Activated CD4-positive, CD25-positive, alpha-beta regulatory T cell treated with anti-CD3 and anti-CD28 coated beads, Interleukin-2, amount 50 U/mL, for 72 hours (primary cell): Measurements from ENCODE around the gene RERG.
"Not testable (repeated sequence)": the region's sequence is repeated elsewhere in the genome, so short reads cannot be mapped to it uniquely, and the experiment has no call there.

Experiments
- DNase-seq: peaks from one replicate; pipeline ENCODE4 v3.0.0; 2021

RERG gene

DNA sequence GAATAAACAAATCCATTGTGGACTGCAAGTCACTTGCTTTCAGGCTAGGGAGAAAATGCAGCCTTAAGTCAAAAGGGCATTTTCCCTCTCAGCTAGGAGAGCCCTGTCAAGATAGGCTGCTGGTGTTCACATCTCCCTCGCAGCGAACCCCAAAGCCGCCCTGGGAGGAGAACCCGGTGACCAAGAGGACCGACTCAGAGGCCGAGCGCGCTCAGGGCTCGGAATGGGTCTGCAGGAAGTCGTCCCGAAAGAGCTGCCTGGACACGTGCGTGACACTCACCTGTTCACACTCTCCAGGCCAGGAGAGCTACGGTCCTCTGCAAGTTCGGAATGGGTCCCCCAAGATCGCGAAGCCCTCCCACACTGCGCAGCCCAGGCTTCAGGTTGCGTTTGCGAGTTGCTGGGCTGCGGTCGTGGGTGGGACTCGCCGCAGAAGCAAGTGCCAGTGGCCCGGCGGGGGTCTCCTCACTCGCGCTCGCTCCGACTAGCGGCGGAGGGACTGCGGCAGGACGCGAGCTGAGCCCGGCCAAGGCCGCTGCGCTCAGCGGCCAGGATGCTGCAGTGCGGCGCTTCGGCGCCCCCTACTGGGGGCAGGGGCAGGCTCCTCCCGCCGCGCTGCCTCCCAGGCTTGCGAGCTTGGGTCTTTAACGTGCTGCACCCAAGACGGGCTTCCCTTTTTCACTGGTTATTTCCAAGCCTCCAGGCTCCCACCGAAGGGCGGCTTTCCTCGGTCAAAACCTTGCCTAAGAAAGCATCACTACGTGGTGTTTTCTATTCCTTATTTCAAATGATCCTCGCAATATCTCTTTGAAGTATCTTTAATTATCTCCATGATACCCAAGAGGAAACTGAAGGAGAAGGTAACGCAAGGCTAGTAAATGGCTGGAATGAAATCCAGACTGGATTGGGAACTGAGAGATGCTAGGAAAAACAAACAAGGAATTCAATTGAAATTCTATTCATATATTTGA, at the start of gene RERG:
Gene RERG (minus strand): TSS at position 503 of the 971 bp plus-strand sequence. CDS start 3,928 bp downstream, outside the sequence.
- peak; percentile 81 for DNase-seq

GRCh38 chr12:15270591-15270990, 49.4 kb upstream of the RERG start:
- no peak for DNase-seq

DNA sequence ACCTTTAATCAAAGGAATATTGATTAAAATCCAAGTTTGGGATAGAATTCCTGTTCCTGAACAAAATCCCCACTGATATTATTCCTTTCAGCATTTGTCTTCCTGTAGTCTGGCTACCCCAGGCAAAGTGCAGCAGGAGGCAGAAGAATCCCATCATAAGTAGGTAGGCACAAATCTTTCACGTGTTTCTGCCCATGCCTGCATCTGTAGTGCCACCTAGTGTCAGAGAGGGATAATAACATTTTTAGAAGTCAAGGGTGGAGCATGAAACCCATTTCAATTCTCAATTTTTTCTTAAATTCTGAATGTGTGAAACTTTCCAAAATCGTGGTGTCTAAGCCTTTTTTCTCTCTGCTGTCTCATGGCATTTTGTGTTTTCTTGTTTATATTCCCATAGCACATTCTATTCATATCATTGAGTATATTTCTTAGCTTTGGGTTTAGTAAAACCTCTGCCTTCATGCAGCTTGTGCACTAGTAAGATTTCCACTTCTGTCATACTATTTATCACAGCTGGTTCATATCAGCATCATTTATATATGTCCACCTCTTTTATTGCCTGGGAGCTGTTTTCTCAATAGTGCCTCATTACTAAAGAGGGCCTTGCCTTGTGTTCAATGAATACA, 47.8 kb upstream of the RERG start:
- no peak for DNase-seq

DNA sequence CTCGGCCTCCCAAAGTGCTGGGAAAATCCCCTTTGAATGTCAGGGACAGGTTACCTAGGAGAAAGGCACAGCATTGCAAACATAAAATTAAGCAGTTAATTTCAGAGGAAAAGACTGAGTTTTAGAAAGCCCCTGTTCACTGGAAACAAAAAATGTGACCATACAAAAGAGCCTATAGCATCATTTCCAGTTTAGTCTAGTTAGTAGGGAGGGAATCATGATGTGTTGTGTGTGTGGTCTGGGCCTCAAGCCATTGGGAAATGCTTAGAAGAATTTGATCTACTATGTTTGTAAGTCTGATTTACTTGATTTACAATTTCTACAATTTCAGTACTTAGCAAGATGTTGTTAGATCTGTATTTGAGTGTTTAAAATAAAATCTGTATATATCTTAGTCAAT, 47.1 kb upstream of the RERG start:
- no peak for DNase-seq

DNA sequence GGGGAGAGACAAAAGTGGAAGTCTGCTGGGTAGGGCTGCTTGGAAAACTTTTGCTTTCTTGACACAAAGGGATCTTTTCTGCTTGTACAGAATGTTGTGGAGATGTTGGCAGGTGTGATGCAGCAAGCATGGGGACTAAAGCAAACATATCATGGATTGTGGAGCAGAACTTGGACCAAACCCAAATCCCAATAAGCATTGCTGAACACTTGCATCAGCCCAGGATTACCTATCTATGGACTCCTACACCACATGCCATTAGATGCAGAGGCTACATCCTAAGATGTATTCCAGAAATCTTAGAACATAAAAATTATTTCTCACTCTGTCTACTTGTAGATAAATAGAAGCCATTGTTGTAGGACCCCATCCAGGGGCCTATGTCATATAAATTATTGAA, 44.7 kb upstream of the RERG start:
- DNase-seq = no peak

GRCh38 chr12:15256761-15257160, 35.5 kb upstream of the RERG start:
- DNase-seq = no peak

DNA sequence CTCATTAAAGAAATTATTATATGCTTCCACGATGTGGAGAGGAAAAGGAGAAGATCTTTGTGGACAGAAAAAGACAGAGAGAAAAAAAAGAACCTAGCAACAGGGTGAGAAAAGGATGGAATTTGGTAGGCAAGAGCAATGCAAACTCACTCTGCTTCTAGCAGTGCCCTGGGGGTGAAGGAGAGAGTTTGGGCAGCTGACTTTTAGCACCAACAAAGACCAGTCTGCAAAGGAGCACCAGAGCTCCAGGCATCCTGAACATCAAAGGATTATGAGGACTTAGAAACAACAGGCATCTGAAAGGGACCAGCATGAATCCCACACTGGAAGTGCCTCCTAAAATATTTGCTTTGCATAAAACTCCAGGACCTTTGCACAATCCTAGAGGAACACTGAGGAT, 32.8 kb upstream of the RERG start:
- no peak for DNase-seq

DNA sequence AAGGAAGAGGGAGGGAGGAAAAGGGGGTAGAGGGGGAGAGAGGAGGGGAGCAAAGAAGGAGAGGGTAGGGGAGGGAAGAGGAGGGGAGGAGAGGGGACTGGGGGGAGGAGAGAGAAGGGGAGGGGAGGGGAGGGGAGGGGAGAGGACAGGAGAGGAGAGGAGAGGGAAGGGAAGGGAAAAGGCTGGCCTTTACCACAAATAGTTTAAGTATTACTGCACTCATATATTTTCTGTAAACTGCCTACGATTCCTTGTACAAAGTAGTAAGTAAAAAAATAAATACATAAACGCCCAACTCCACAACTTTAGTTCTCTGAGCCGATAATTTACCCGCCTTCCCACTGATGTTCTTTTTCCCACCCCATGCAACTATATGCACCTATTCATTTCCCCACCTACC, 23.7 kb upstream of the RERG start:
- DNase-seq = no peak

DNA sequence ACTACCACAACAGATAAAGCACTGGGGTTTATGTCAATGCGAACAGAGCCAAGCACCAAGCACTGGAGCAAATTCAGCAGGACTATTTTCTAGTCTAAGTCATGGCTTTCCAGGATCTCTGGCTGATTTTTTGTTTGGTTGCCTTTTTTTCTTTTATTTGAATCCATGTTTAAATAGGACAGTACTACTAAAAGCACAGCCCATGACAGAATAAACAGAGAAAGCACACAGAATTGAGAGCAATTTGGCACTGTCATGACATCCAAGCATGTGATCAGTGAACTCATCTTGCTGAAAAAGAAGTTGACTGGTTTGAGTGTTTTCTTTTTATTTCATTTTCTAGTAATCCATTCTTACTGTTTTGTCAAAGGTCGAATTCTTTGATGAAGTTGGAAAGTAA, 23.1 kb upstream of the RERG start:
- no peak for DNase-seq

GRCh38 chr12:15243102-15243501, 21.9 kb upstream of the RERG start:
- no peak for DNase-seq

GRCh38 chr12:15240898-15241297, 19.7 kb upstream of the RERG start:
- no peak for DNase-seq

DNA sequence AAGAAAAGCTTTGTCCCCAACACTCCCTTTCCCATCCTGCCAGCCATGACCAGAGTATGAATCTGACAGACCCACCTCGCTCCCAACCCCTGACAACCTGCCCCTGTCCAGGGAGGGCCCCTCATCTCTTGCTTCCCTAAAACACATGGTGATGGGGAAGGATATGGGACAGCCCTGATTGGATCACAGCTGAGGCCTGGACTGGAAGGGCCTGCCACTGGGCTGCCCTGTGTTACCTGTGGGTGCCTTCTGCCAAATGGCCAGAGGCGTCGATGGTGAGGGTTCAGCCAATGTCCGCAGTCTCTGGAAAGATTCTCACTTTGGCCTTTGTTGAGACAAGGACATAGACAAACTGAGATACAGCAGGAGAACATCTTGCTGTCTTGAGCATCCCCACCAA, 13.3 kb upstream of the RERG start:
- DNase-seq = no peak

DNA sequence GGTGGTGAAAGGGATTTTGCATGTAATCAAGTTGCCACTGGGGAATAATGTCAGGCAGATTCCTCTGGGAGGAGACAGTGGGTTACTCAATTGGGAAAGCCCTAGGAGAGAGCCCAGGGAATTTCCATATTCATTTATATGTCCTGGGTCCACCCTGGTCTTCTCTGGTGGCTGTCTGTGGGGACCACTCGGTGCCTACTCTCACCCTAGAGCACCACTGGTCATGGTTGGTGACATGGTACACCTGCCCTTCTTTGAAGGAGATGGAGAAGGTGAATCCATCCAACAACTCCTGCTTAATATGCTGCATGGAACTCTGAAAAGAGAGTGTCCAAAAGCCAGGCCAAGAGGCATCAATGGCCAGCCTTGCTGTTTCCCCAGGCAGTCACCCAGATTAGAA, 12.8 kb upstream of the RERG start:
- DNase-seq = no peak

- DNase-seq = no peak
Observed at GRCh38 chr12:15232959-15233358, 11.7 kb upstream of the RERG start.

- DNase-seq = no peak
Observed at GRCh38 chr12:15231493-15231892, 10.3 kb upstream of the RERG start.

- DNase-seq = no peak
Observed at GRCh38 chr12:15230751-15231150, 9.5 kb upstream of the RERG start.

DNA sequence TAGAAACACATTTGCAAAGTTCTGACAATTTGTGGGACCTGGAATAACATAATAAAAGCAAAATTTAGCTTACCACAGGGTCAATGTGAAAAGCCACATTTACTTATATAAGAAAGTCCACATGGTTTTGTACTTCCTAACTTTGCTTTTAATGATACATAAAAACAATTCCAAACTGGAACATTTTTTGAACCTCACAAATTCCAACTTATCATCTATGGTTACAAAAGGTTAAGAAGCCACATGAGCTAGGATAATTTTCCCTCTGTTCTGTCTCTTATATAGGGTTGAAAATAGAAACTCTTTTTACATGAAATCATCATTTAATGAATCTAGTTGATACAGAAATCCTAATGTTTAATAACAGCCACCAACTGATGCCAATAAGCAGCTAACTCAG, 8.9 kb upstream of the RERG start:
- DNase-seq = no peak

- DNase-seq = no peak
Observed at GRCh38 chr12:15227004-15227679, 5.9 kb upstream of the RERG start.

GRCh38 chr12:15225863-15226218, 4.6 kb upstream of the RERG start:
- DNase-seq = not testable (repeated sequence)

DNA sequence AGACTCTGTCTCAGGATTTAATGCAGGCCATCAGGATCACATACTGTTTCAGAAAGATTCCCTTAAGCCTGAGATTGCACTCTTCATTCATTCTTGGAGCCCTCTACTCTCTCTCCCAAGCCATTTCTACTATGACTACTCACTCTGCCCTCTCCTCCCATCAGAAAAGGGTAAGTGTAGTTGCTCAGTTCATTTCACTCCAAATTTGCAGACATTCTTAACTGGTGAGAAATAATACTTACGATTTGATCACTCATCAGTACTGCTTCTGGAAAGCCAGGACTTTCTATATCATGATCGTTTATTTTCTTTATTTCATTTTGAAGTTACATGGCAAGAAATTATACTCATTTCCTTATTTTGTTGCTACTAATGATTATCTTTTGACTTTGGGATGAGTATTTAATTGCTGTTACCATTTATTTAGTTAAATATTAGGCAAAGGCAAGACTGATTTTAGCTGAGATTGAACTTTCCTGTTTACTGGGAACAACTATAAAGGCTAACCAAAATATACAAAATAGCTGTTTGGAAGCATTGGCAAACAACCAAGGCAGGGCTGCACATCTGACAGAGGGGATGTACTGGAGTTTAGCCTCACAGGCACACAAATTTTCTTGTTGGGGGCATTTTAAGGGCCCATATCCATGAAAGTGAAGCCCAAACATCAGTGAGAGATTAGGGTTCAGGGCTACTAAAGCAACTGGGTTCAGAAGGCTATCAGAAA, 4.1 kb upstream of the RERG start:
- DNase-seq = no peak

DNA sequence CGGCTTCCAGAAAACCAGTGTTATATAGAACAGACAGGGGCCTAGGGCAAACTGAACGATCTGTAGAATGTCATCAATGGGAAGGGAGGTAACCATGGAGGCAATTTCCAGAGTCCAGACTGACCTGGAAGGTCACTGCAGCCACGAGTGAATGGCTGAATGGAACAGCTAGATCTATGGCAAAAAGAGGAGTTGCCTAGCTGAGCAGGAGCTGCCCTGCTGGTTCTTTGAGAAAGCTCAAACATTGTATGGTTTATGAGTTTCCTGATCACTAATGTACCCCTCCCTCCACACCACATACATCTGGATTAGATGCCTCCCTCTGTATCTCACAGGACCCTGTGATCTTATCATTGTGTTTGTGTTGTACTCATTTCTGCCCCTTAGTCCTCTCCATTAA, 1.0 kb upstream of the RERG start:
- no peak for DNase-seq

GRCh38 chr12:15220451-15220850, 766 bp downstream of the RERG start:
- no peak for DNase-seq

DNA sequence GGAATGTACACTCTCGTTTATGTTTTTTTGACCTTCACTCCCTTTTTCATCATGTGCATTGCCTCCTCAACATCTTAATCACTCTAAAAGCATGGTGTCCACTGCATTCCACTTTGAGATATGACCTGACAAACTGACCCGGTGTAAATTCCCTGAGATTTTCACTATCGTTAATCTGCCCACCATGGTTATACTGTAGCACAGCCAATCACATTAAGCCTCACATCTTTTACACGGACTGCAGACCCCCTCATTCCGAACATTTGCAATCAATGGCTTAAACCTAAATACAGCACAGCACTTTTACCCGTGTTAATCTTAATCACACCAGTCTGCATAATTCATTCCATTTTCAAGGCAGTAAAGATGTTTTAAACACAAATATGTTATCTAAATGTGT, 2.4 kb downstream of the RERG start:
- no peak for DNase-seq
